SK-N-SH (cell line): ENCODE measurements around the gene BRD2. TPM values are rescaled to one million over a fixed set of nuclear protein-coding genes. Genes with fewer than 3 reads are reported as not detected.

Experiments
- CTCF ChIA-PET: fragments of 300-600, 350-600 bp; formaldehyde crosslinking; extraction: SDS; loops from one replicate; lab custom pipeline; 2021; lab: Yijun Ruan, JAX
- POLR2A ChIA-PET: fragments of 350-600 bp; sonication (Branson Sonifier 250); formaldehyde crosslinking; extraction: SDS; loops from one replicate; lab custom pipeline; 2020; ENCODE audit warnings: antibody characterized with exemption, inconsistent platforms; lab: Yijun Ruan, JAX
- DNase-seq: peaks from one replicate; pipeline ENCODE4 v3.0.0; 2012
- H2AFZ ChIP-seq: fragments of 200-600 bp; sonication (generic); 2 replicates; pipeline ENCODE4 v1.8.1; 2016; ENCODE audit warnings: antibody characterized with exemption, mild to moderate bottlenecking, low read depth
- H3F3A ChIP-seq: fragments of 200-600 bp; sonication (generic); replicated peaks from 2 replicates; pipeline ENCODE3; 2016; ENCODE audit warnings: antibody characterized with exemption, mild to moderate bottlenecking; ENCODE audit not compliant: insufficient read depth
- H3K27ac ChIP-seq, 2 experiments: fragments of 200-500 bp in 1 of 2; fragments of 200-600 bp in 1 of 2; sonication (Bioruptor generic) in 1 of 2; sonication (generic), shearing (Covaris generic) in 1 of 2; 2 replicates each; pipeline versions ENCODE4 v1.5.1 to v1.6.1; 2014 to 2016; ENCODE audit warnings: low read depth in 2 of 2, inconsistent platforms in 1 of 2, low read length in 1 of 2, mild to moderate bottlenecking in 1 of 2, mixed read lengths in 1 of 2
- H3K27me3 ChIP-seq: fragments of 200-600 bp; sonication (generic), shearing (Covaris generic); 2 replicates; pipeline ENCODE4 v1.6.1; 2016; ENCODE audit warnings: mixed run types; ENCODE audit not compliant: insufficient read depth
- H3K36me3 ChIP-seq, 2 experiments: fragments of 200-500 bp in 1 of 2; fragments of 200-600 bp in 1 of 2; sonication (Bioruptor generic) in 1 of 2; sonication (generic) in 1 of 2; replicated peaks in 1 of 2; 2 replicates each; pipeline versions ENCODE3 to v1.5.1; 2014 to 2016; ENCODE audit warnings: low read length in 1 of 2, mild to moderate bottlenecking in 1 of 2; ENCODE audit not compliant: insufficient read depth in 2 of 2, control insufficient read depth in 1 of 2
- H3K4me1 ChIP-seq, 2 experiments: fragments of 200-500 bp in 1 of 2; fragments of 200-600 bp in 1 of 2; sonication (Bioruptor generic) in 1 of 2; sonication (generic), shearing (Covaris generic) in 1 of 2; 2 replicates each; pipeline versions ENCODE4 v1.5.1 to v1.6.1; 2014 to 2016; ENCODE audit warnings: low read depth in 1 of 2, low read length in 1 of 2, mixed run types in 1 of 2; ENCODE audit not compliant: insufficient read depth in 2 of 2, control insufficient read depth in 1 of 2
- H3K4me2 ChIP-seq: fragments of 200-600 bp; sonication (generic), shearing (Covaris generic); 2 replicates; pipeline ENCODE4 v1.6.1; 2017; ENCODE audit warnings: mixed run types
- H3K4me3 ChIP-seq, 2 experiments: fragments of 200-500 bp in 1 of 2; fragments of 200-600 bp in 1 of 2; sonication (Bioruptor generic) in 1 of 2; sonication (generic), shearing (Covaris generic) in 1 of 2; 2 replicates each; pipeline versions ENCODE4 v1.5.1 to v1.8.1; 2014 to 2016; ENCODE audit warnings: low read depth in 2 of 2, inconsistent platforms in 1 of 2, low read length in 1 of 2, mild to moderate bottlenecking in 1 of 2, mixed read lengths in 1 of 2, moderate library complexity in 1 of 2
- H3K79me2 ChIP-seq: fragments of 200-600 bp; sonication (generic); 2 replicates; pipeline ENCODE4 v1.8.1; 2017; ENCODE audit warnings: mild to moderate bottlenecking; ENCODE audit not compliant: insufficient read depth
- H3K9ac ChIP-seq: fragments of 200-600 bp; sonication (generic); 2 replicates; pipeline ENCODE4 v1.6.1; 2017; ENCODE audit warnings: mixed run types
- H3K9me2 ChIP-seq: fragments of 200-600 bp; sonication (generic); 2 replicates; pipeline ENCODE4 v1.6.1; 2017; ENCODE audit warnings: mixed run types
- H3K9me3 ChIP-seq: fragments of 200-600 bp; sonication (generic); 2 replicates; pipeline ENCODE4 v1.6.1; 2017; ENCODE audit warnings: mixed run types, mild to moderate bottlenecking, moderate library complexity
- H4K20me1 ChIP-seq: fragments of 200-600 bp; sonication (generic); 2 replicates; pipeline ENCODE4 v1.6.1; 2017; ENCODE audit warnings: mild to moderate bottlenecking, mixed run types; ENCODE audit not compliant: insufficient read depth
- EP300 ChIP-seq, 2 experiments: IDR thresholded peaks; 2 replicates each; pipeline versions ENCODE4 v1.4.0 to v1.6.1; 2012; ENCODE audit warnings: borderline replicate concordance in 1 of 2, low read depth in 1 of 2, low read length in 1 of 2
- FOXJ3 ChIP-seq: sonication (generic); formaldehyde crosslinking; IDR thresholded peaks from 2 replicates; pipeline ENCODE4 v1.5.1; 2020; ENCODE audit warnings: mild to moderate bottlenecking, missing genetic modification reagents
- JUND ChIP-seq: IDR thresholded peaks from 2 replicates; pipeline ENCODE4 v1.4.0; 2012
- MAX ChIP-seq: IDR thresholded peaks from 2 replicates; pipeline ENCODE4 v1.4.0; 2012; ENCODE audit warnings: low read depth
- MXI1 ChIP-seq: IDR thresholded peaks from 2 replicates; pipeline ENCODE4 v1.6.1; 2012; ENCODE audit warnings: mild to moderate bottlenecking, low read depth, low read length, improper control_type of control experiment
- NFIC ChIP-seq: IDR thresholded peaks from 2 replicates; pipeline ENCODE4 v1.4.0; 2012; ENCODE audit warnings: borderline replicate concordance
- NRF1 ChIP-seq: IDR thresholded peaks from 2 replicates; pipeline ENCODE4 v1.6.1; 2012; ENCODE audit warnings: low read depth, mild to moderate bottlenecking, low read length
- PBX3 ChIP-seq: IDR thresholded peaks from 2 replicates; pipeline ENCODE4; 2012
- RAD21 ChIP-seq: IDR thresholded peaks from 2 replicates; pipeline ENCODE4 v1.6.1; 2012; ENCODE audit warnings: mild to moderate bottlenecking, low read length
- REST ChIP-seq: IDR thresholded peaks from 2 replicates; pipeline ENCODE4 v1.6.1; 2012; ENCODE audit warnings: mild to moderate bottlenecking, low read depth, low read length, moderate library complexity
- SIN3A ChIP-seq: IDR thresholded peaks from 2 replicates; pipeline ENCODE4 v1.6.1; 2012; ENCODE audit warnings: low read depth, mild to moderate bottlenecking, low read length, moderate library complexity, borderline replicate concordance
- SMC3 ChIP-seq: IDR thresholded peaks from 2 replicates; pipeline ENCODE4 v1.6.1; 2012; ENCODE audit warnings: low read depth, low read length, improper control_type of control experiment
- TEAD4 ChIP-seq: IDR thresholded peaks from 2 replicates; pipeline ENCODE4 v1.4.0; 2012; ENCODE audit warnings: mild to moderate bottlenecking, borderline replicate concordance; ENCODE audit not compliant: insufficient read depth
- ZBTB33 ChIP-seq: IDR thresholded peaks from 2 replicates; pipeline ENCODE4 v1.4.0; 2012; ENCODE audit warnings: low read depth, borderline replicate concordance
- whole genome bisulfite sequencing: methylation state at CpG from one replicate; pipeline ENCODE4 v1.1.6; 2017; ENCODE audit warnings: low lambda C conversion rate; 5-methylcytosine and 5-hydroxymethylcytosine counted together
- polyA plus RNA-seq, 3 experiments: library from polyadenylated mRNA; depleted of rRNA; stranded (reverse); fragments of >200 nt; gene quantifications; 2 replicates each; pipeline ENCODE4 v1.2.3, GENCODE V29; 2012

BRD2 gene
- polyA plus RNA-seq, 1 of the 3 experiments (the other 2 are of a cell fraction): 104 TPM

GRCh38 chr6:33019372-33019771, 51.0 kb downstream of the BRD2 start (continued):
- TF ChIP-seq REST (no peak), NRF1 (no peak), PBX3 (no peak)

GRCh38 chr6:33021917-33022316, 53.5 kb downstream of the BRD2 start:
- Histone ChIP-seq H3K9me2 (no peaks in the 10 kb centered on the region), H3K36me3 (no peaks in the 10 kb centered on the region), H3K9me3 (no peaks in the 10 kb centered on the region), H3K4me1 (no peaks in the 10 kb centered on the region), H3K4me2 (no peak overlapping the region), H3K4me3 (no peak overlapping the region), H2AFZ (no peak overlapping the region), H3K27ac (no peak overlapping the region), H3K79me2 (no peaks in the 10 kb centered on the region), H4K20me1 (no peaks in the 10 kb centered on the region), H3K9ac (no peak overlapping the region), H3F3A (no peaks in the 10 kb centered on the region), H3K27me3 (peaks cover 52% of the 10 kb centered on the region)
- ChIA-PET POLR2A (no interaction called here), CTCF (interaction anchor here (0.6 to 1.2 kb wide), 3 partner anchors 14 to 183 kb away, joined by 3 to 4 read pairs (median 3); partner anchors contain the start of gene TAP2)
- TF ChIP-seq NFIC: no peak
- no peak for DNase-seq
- 14% methylated on average over 10 of the region's 11 CpGs for WGBS

- no peaks in the 10 kb centered on the region for H4K20me1 ChIP-seq
- no peaks in the 10 kb centered on the region for H3K36me3 ChIP-seq
- no peak overlapping the region for H3K4me3 ChIP-seq
- DNase-seq: no peak
- H3K9me3 ChIP-seq: no peaks in the 10 kb centered on the region
- no peaks in the 10 kb centered on the region for H3K4me1 ChIP-seq
- H3F3A ChIP-seq: no peaks in the 10 kb centered on the region
- ChIA-PET POLR2A (no interaction called here), CTCF (interaction anchor here (1.5 kb wide), 1 partner anchor 9 kb away, joined by 7 read pairs; no protein-coding TSS in a partner anchor)
- H3K4me2 ChIP-seq: no peak overlapping the region
- H2AFZ ChIP-seq: no peak overlapping the region
- H3K79me2 ChIP-seq: no peaks in the 10 kb centered on the region
- H3K9me2 ChIP-seq: no peaks in the 10 kb centered on the region
- WGBS: 2% methylated on average over 3 of the region's 3 CpGs
- H3K27ac ChIP-seq: no peak overlapping the region
- no peak overlapping the region for H3K9ac ChIP-seq
- H3K27me3 ChIP-seq: peaks cover 41% of the 10 kb centered on the region
- TF ChIP-seq ZBTB33: no peak
- TF ChIP-seq JUND: no peak
- TF ChIP-seq EP300 (IDR thresholded peaks at IDR 0.05; ENCODE audit: borderline replicate concordance in 1 of 2, low read depth in 1 of 2, low read length in 1 of 2): no peak
- TF ChIP-seq TEAD4: no peak
- TF ChIP-seq NRF1: no peak
- no peak for TF ChIP-seq FOXJ3 (CRISPR knock-in tag)
- TF ChIP-seq NFIC: no peak
- TF ChIP-seq MXI1: no peak
- no peak for TF ChIP-seq RAD21
- TF ChIP-seq REST: no peak
- no peak for TF ChIP-seq SMC3
- TF ChIP-seq MAX: no peak
- TF ChIP-seq SIN3A: no peak
Measured at GRCh38 chr6:33023536-33023935, 55.1 kb downstream of the BRD2 start.
